Trophoblast cell (in vitro differentiated cells and primary cell): ENCODE results near the gene RELCH.

Source experiments
- DNase-seq, 2 donors: peaks; one replicate each; pipeline ENCODE4 v3.0.0-alpha.2; 2016
- H2AFZ ChIP-seq: 2 replicates; pipeline ENCODE4 v1.6.1; 2013; ENCODE audit warnings: low read length, moderate library complexity, mild to moderate bottlenecking; ENCODE audit not compliant: insufficient read depth, poor library complexity
- H2AK5ac ChIP-seq: 2 replicates; pipeline ENCODE4 v1.6.1; 2013; ENCODE audit warnings: mild to moderate bottlenecking, low read length
- H2BK120ac ChIP-seq: 2 replicates; pipeline ENCODE4 v1.6.1; 2013; ENCODE audit warnings: low read length, mild to moderate bottlenecking, moderate library complexity; ENCODE audit not compliant: insufficient read depth, poor library complexity
- H2BK12ac ChIP-seq: 2 replicates; pipeline ENCODE4 v1.6.1; 2013; ENCODE audit warnings: mild to moderate bottlenecking, low read length, moderate library complexity
- H2BK5ac ChIP-seq: 2 replicates; pipeline ENCODE4 v1.6.1; 2013; ENCODE audit warnings: low read length, low read depth, moderate library complexity, mild to moderate bottlenecking; ENCODE audit not compliant: poor library complexity
- H3K14ac ChIP-seq: 2 replicates; pipeline ENCODE4 v1.6.1; 2013; ENCODE audit warnings: mild to moderate bottlenecking, low read length
- H3K18ac ChIP-seq: 2 replicates; pipeline ENCODE4 v1.6.1; 2013; ENCODE audit warnings: mild to moderate bottlenecking, low read length
- H3K23ac ChIP-seq: 2 replicates; pipeline ENCODE4 v1.6.1; 2013; ENCODE audit warnings: low read length
- H3K27ac ChIP-seq: 2 replicates; pipeline ENCODE4 v1.5.1; 2013; ENCODE audit warnings: low read depth, mild to moderate bottlenecking, inconsistent platforms, low read length, moderate library complexity
- H3K27me3 ChIP-seq: 2 replicates; pipeline ENCODE4 v1.6.1; 2013; ENCODE audit warnings: inconsistent platforms, mild to moderate bottlenecking, low read length, moderate library complexity; ENCODE audit not compliant: insufficient read depth
- H3K36me3 ChIP-seq, 2 experiments: 1 replicate in 1 of 2; 2 replicates in 1 of 2; pipeline ENCODE4 v1.6.1; 2013; ENCODE audit warnings: low read length in 2 of 2, mild to moderate bottlenecking in 2 of 2, moderate library complexity in 1 of 2; ENCODE audit not compliant: insufficient read depth in 2 of 2, control insufficient read depth in 1 of 2
- H3K4ac ChIP-seq: 2 replicates; pipeline ENCODE4 v1.6.1; 2013; ENCODE audit warnings: low read depth, mild to moderate bottlenecking, low read length, moderate library complexity
- H3K4me1 ChIP-seq, 2 experiments: 1 replicate in 1 of 2; 2 replicates in 1 of 2; pipeline ENCODE4 v1.6.1; 2013; ENCODE audit warnings: low read length in 2 of 2, mild to moderate bottlenecking in 2 of 2, moderate library complexity in 1 of 2; ENCODE audit not compliant: insufficient read depth in 2 of 2, control insufficient read depth in 1 of 2
- H3K4me2 ChIP-seq: 2 replicates; pipeline ENCODE4 v1.6.1; 2013; ENCODE audit warnings: inconsistent platforms, mild to moderate bottlenecking, low read length, moderate library complexity
- H3K4me3 ChIP-seq: 2 replicates; pipeline ENCODE4 v1.5.1; 2013; ENCODE audit warnings: mild to moderate bottlenecking, low read depth, low read length, inconsistent platforms
- H3K79me1 ChIP-seq: one replicate; pipeline ENCODE4 v1.6.1; 2013; ENCODE audit warnings: low read length
- H3K79me2 ChIP-seq: 2 replicates; pipeline ENCODE4 v1.6.1; 2013; ENCODE audit warnings: low read length, mild to moderate bottlenecking; ENCODE audit not compliant: control insufficient read depth, insufficient read depth, poor library complexity
- H3K9ac ChIP-seq: 2 replicates; pipeline ENCODE4 v1.6.1; 2013; ENCODE audit warnings: mild to moderate bottlenecking, low read length
- H3K9me3 ChIP-seq: 2 replicates; pipeline ENCODE4 v1.6.1; 2013; ENCODE audit warnings: low read depth, mild to moderate bottlenecking, control low read depth, inconsistent platforms, low read length; ENCODE audit not compliant: insufficient read depth
- H4K12ac ChIP-seq: 2 replicates; pipeline ENCODE4 v1.6.1; 2013; ENCODE audit warnings: low read depth, mild to moderate bottlenecking, low read length, moderate library complexity
- H4K8ac ChIP-seq: 2 replicates; pipeline ENCODE4 v1.6.1; 2013; ENCODE audit warnings: low read depth, mild to moderate bottlenecking, low read length, moderate library complexity
- H4K91ac ChIP-seq: one replicate; pipeline ENCODE4 v1.6.1; 2013; ENCODE audit warnings: low read depth, mild to moderate bottlenecking, low read length, moderate library complexity
- WGBS: extraction: QIAGEN DNeasy Blood & Tissue Kit; methylation state at CpG from one replicate; pipeline ENCODE4 v1.1.7; 2013; ENCODE audit warnings: missing lambda C conversion rate; ENCODE audit not compliant: insufficient read length, insufficient coverage; ENCODE audit errors: extremely low coverage; 5-methylcytosine and 5-hydroxymethylcytosine counted together

Gene RELCH

DNA sequence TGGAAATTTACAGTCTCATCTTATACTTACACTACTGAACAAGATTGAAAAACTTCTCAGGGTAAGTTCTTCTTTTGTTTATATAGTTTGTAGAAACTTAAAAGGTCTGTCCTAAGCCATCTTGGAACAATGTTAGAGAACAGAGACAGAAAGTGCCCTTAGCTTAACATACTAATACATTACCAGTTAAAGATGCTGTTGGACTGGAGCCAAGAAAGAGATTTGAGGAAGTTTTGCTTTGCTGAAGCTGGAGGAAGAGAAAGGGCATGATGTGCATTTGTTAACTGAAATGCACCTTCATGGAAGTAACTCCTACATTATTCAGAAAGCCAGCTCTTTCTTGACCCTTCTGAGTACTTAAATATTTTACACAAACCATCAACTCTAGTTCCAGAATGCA, 71.6 kb downstream of the RELCH start:
- Histone ChIP-seq H3K4me2 (no peak overlapping the region), H4K91ac (no peak overlapping the region), H4K8ac (no peak overlapping the region), H3K4me1 (no peaks in the 10 kb centered on the region), H3K36me3 (peaks cover 2 to 3% of the 10 kb centered on the region in 2 experiments), H3K9me3 (no peaks in the 10 kb centered on the region), H3K27me3 (no peaks in the 10 kb centered on the region), H3K79me1 (no peaks in the 10 kb centered on the region), H4K12ac (no peak overlapping the region), H3K79me2 (no peaks in the 10 kb centered on the region), H2AK5ac (no peak overlapping the region), H3K4me3 (no peak overlapping the region), H2BK5ac (no peak overlapping the region), H2BK12ac (no peak overlapping the region), H3K23ac (no peak overlapping the region), H3K27ac (no peak overlapping the region), H3K14ac (no peak overlapping the region), H2BK120ac (no peak overlapping the region), H2AFZ (no peak overlapping the region), H3K4ac (no peak overlapping the region), H3K9ac (no peak overlapping the region), H3K18ac (no peak overlapping the region)
- DNase-seq = peak in 1 of 2 donors; percentile 5

DNA sequence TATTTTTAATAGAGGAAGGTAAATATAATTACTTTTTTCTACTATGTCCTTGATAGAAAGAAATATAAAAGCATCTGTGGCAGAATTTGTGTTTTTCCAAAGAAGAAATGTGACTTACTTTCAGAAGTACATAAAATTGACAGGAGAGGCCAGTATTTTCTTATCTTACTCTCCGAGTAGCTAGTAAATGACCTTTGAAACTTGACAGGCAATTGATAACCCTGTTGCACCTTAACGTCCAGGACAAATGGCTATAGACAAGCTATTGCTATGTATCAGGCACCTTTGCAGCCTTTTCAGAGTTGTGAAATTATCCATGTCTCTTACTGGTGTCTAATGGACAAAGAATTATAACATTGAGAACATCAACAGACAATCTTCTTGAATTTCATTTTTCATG, 75.0 kb downstream of the RELCH start:
- Histone ChIP-seq H3K9me3 (no peaks in the 10 kb centered on the region), H4K12ac (no peak overlapping the region), H4K8ac (no peak overlapping the region), H3K27ac (no peak overlapping the region), H3K79me2 (no peaks in the 10 kb centered on the region), H4K91ac (no peak overlapping the region), H2BK12ac (no peak overlapping the region), H2AFZ (no peak overlapping the region), H3K4ac (no peak overlapping the region), H3K4me2 (no peak overlapping the region), H2BK5ac (no peak overlapping the region), H3K9ac (no peak overlapping the region), H3K4me3 (no peak overlapping the region), H2BK120ac (no peak overlapping the region), H3K36me3 (peaks cover 2 to 5% of the 10 kb centered on the region in 2 experiments), H3K18ac (no peak overlapping the region), H3K27me3 (no peaks in the 10 kb centered on the region), H3K4me1 (no peaks in the 10 kb centered on the region), H3K23ac (no peak overlapping the region), H3K79me1 (no peaks in the 10 kb centered on the region), H2AK5ac (no peak overlapping the region), H3K14ac (no peak overlapping the region)
- no peak for DNase-seq
- WGBS = no CpG with 5 or more reads among the region's 2 CpGs

DNA sequence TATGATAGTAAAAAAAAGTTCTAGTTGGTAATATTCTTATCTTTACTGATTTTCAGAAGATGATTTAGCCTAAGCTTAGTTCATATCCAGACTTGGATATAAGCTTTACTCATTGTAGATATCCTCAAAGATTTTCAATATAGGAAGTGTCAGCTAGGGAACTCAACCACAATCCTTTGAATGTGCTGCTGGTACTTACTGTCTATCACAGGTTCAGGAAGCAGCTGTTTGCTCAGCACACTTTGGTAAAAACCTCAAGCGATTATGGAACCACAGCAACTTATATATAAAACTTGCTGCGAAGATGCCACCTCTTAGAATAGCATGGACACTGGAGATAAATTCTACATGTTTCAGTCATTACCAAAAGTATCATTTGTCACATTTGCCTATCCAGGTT, 77.9 kb downstream of the RELCH start:
- no peak overlapping the region for H3K23ac ChIP-seq
- H3K9ac ChIP-seq = no peak overlapping the region
- no peak overlapping the region for H2BK120ac ChIP-seq
- no peak overlapping the region for H3K4ac ChIP-seq
- no peak overlapping the region for H3K18ac ChIP-seq
- H4K91ac ChIP-seq = no peak overlapping the region
- no peak overlapping the region for H3K4me3 ChIP-seq
- no peak overlapping the region for H4K12ac ChIP-seq
- no peak overlapping the region for H2BK12ac ChIP-seq
- no peaks in the 10 kb centered on the region for H3K9me3 ChIP-seq
- DNase-seq = no peak
- H2BK5ac ChIP-seq = no peak overlapping the region
- H2AFZ ChIP-seq = no peak overlapping the region
- H3K79me2 ChIP-seq = no peaks in the 10 kb centered on the region
- H3K4me2 ChIP-seq = no peak overlapping the region
- no peaks in the 10 kb centered on the region for H3K27me3 ChIP-seq
- H3K4me1 ChIP-seq = no peaks in the 10 kb centered on the region
- no peak overlapping the region for H4K8ac ChIP-seq
- WGBS = no CpG with 5 or more reads among the region's 2 CpGs
- no peak overlapping the region for H2AK5ac ChIP-seq
- H3K79me1 ChIP-seq = no peaks in the 10 kb centered on the region
- peaks cover 3 to 4% of the 10 kb centered on the region in 2 experiments for H3K36me3 ChIP-seq
- no peak overlapping the region for H3K14ac ChIP-seq
- no peak overlapping the region for H3K27ac ChIP-seq

DNA sequence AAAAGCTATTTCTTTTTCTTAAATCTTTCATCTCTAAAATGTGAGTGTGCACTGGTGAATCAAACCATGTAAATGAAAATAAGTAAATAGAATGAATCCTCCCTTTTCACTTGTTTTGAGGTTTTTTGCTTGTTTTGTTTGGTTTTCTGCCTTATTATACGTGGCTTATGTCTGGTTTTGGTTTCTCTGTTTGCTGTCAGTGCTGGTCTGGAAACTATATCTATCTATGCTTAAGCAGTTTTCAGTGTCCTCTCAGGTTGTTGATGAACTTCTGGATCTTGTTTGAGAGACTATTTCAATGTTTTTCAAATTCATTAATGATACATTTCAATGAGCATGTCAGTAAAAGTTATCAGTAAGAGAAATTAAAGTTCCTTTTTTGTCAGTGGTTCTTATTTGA, 90.0 kb downstream of the RELCH start:
- Histone ChIP-seq H3K79me1 (no peaks in the 10 kb centered on the region), H3K36me3 (peaks cover 2% of the 10 kb centered on the region in 2 experiments), H2AFZ (no peak overlapping the region), H3K9me3 (no peaks in the 10 kb centered on the region), H4K91ac (no peak overlapping the region), H2BK5ac (no peak overlapping the region), H4K12ac (no peak overlapping the region), H2BK120ac (no peak overlapping the region), H4K8ac (no peak overlapping the region), H2BK12ac (no peak overlapping the region), H3K23ac (no peak overlapping the region), H3K18ac (no peak overlapping the region), H3K27me3 (no peaks in the 10 kb centered on the region), H3K14ac (no peak overlapping the region), H2AK5ac (no peak overlapping the region), H3K9ac (no peak overlapping the region), H3K4me2 (no peak overlapping the region), H3K27ac (no peak overlapping the region), H3K4ac (no peak overlapping the region), H3K79me2 (no peaks in the 10 kb centered on the region), H3K4me1 (no peaks in the 10 kb centered on the region), H3K4me3 (no peak overlapping the region)
- no CpG with 5 or more reads among the region's 1 CpG for WGBS
- no peak for DNase-seq
